ENCODE data around the gene SLC35B1. TPM values are rescaled to one million over a fixed set of nuclear protein-coding genes. Genes with fewer than 3 reads are reported as not detected.
"Not testable (repeated sequence)": the region's sequence is repeated elsewhere in the genome, so short reads cannot be mapped to it uniquely, and the experiment has no call there.

SLC35B1 gene
- total RNA-seq, 1 experiment from 2014 or later: 109 TPM

DNA sequence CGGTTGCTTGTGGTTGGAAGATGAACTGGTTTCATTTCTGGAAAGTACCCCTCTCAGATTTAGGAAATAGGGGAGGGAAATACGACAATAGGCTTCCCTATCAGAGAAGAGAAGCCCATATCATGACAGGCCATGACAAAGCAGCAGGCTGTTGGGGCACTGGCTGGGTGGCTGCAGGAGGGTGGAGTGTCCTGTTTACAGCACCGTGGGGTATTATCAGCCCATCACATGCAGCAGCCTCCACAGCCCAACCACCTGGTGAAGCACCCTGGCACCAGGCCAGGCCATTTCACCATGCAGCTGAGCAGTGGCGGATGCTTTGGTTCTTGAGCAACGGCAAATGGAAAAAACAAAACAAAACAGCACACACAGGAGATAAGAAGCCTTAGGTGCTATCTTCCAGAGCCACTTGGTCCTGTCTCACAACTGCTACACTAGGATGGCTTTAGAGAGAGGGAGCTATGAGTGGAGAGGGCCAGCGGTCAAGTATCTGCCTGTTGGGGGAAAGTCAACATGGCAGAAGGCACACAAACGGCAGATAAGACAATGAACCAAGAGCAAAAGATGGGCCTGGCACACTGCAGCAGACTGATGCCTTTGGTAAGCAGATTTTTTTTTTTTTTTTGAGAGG is 32.0 kb upstream of the SLC35B1 start:
- in situ Hi-C loops (cut with HindIII; ENCODE audit: low pct_unique_long_range_greater_than_20kb, low sequenced_read_pairs): no loop called here
- no peak for DNase-seq (ENCODE audit: low read depth, low spot score)

DNA sequence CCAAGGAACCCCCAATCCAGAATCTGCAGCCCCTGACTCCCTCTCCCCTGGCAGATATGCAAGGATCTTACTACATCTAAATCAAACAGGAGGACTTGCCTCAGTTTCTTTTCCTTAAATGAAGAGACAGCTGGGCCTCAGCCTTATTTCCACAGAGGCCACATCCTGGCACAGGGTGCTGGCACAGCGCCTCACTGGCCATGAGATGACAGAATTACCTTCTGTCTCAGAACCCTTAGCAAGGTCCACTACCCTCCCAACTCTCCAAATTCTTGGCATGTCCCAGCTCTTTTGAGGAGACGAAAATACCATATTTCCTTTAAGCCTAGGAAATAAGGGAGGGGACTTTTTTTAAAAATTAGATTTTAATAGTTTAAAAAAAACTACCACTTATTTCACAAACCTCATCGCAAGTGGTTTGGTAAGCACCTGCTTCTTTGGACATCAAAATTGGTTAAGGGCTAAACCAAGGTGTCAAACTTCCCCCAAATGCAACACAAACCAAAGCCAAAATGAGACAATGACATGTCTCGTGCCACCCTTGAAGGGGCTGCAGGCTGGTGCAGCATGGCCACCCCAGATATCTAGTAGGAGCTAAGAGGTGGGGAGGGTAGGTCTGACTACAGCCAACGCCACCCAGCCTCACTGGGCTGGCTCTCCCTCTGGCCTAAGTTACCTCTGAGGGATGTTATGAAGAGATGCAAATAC is 30.8 kb upstream of the SLC35B1 start:
- DNase-seq (ENCODE audit: low read depth, low spot score): no peak
- in situ Hi-C loops (cut with HindIII; ENCODE audit: low pct_unique_long_range_greater_than_20kb, low sequenced_read_pairs): no loop called here

DNA sequence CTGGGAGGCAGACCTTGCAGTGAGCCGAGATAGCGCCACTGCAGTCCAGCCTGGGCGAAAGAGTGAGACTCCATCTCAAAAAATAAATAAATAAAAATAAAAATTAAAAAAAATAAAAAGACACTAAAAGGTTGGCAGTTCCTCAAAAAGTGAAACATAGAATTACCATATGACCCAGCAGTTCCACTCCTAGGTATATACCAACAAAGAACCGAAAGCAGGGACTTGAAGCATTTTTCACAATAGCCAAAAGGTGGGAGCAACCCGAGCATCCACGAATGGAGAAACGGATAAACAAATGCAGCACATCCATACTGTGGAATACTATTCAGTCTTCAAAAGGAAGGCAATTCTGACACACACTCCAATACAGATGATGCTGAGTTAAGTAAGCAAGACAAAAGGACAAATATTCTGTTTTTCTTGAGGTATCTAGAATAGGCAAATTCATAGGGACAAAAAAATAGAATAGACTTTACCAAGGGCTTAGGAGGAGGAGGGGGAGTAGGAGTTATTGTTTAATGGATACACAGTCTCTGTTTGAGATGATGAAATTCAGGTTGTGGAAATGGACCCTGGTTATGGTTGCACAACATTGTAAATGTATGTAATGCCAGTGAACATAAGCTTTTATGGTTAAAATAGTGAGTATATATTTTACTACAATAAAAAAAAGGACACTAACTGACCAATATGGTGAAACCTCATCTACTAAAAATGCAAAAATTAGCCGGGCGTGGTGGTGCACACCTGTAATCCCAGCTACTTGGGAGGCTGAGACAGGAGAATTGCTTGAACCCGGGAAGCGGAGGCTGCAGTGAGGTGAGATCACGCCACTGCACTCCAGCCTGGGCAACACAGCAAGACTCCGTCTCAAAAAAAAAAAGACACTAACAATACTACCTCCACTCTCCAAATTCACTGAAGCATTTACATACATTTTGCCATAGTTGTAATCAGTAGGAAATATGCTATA is 27.0 kb upstream of the SLC35B1 start:
- in situ Hi-C loops (cut with HindIII; ENCODE audit: low pct_unique_long_range_greater_than_20kb, low sequenced_read_pairs): no loop called here
- no peak for DNase-seq (ENCODE audit: low read depth, low spot score)

DNA sequence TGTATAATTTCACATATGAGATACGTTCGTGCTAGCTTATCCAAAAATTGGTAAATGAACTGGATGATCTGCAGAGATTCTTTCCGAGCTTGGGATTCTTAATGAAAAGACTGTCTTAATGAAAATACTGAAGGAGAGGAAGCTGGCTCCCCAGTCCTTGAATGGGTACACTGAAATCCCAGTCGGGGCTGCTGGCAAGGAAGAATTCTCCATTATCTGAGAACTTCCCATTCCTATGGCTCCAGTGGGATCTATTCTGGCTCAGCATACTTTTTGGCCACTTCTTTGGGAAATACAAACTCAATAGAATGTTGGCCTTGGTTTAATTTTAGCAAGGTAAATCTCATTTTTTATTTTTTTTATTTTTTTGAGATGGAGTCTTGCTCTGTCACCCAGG is 23.7 kb upstream of the SLC35B1 start:
- DNase-seq (ENCODE audit: low read depth, low spot score): no peak
- in situ Hi-C loops (cut with HindIII; ENCODE audit: low pct_unique_long_range_greater_than_20kb, low sequenced_read_pairs): no loop called here

DNA sequence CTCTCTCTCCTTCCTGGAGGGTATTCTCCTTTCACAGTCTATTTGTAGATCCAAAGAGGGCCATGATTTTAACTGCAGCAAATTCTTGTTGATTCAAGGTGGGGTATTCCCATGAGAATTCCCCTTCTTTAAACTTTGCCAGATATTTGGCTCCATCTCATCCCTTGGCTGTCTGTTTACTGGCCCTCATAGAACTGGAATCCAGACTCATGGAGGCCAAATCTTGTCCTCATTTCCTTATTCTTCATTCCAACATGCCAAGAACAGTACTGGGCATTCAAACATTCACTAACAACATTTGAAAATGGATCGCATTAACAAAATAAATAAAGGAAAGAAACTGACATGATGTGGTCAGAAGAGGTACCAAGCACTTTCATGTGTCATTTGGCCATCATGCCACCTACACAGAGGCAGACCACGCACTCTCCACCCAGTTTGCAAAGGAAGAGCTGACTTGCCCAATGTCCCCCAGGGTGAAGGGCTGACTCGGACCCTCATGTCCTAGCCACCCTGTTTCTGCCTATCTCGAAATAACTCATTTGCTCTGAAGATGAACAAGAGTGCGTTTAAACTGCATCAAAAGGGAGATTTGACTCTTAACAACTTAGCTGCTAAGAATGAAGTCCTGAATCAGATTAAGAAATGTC is 23.1 kb upstream of the SLC35B1 start:
- no peak for DNase-seq (ENCODE audit: low read depth, low spot score)
- in situ Hi-C loops (cut with HindIII; ENCODE audit: low pct_unique_long_range_greater_than_20kb, low sequenced_read_pairs): no loop called here

DNA sequence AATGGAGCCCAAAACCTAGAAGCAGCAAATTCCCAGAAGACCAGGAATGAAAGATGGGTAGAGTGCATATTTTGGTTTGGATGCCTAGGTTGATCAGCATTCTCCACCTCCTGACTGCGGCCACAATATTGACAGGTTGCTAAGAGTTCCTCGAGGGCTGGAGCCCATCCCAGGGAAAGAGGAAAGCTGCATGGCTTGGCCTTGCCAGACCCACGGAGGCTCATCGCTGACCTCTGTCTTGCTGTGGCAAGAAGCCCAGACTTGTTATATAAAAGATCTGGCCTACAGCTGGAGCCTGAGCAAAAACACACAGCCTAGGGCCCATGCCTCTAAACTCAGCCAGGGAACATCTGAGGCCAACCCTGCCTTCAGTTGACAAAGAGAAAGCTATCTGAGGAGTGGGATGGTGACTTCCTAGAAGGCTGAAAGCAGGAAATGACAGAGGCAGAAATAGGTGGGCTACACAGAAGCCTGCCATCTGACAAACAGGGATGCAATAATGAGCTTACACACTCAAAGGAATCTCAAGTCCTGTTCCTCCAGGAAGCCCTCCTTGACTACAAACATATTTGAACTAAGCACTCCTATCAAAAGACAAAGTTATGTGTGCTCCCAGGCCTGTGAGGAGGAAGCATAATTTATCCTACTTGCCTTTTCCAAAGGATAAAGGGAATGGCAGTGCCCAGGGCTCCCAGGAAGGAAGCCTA is 22.5 kb upstream of the SLC35B1 start:
- in situ Hi-C loops (cut with HindIII; ENCODE audit: low pct_unique_long_range_greater_than_20kb, low sequenced_read_pairs): no loop called here
- no peak for DNase-seq (ENCODE audit: low read depth, low spot score)

DNA sequence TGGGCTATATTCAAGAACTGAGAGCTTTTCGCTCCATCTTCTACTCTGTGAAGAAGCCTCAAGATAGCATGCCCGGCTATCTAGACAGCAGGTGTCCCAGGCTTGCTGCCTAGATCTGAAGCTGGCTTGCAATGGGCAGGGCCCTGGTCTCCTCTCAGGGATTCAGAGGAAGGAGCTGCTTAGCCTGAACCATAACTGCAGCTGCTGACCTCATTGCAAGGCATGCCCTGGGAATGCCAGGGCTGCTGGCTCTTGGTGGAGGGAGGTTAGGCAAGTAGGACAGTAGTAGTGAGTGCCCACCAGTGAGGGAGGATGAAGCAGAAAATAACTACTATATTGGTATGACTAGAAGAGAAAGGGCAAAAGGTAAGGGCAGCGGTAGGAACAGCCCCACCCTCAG is 21.3 kb upstream of the SLC35B1 start:
- DNase-seq (ENCODE audit: low read depth, low spot score): no peak
- in situ Hi-C loops (cut with HindIII; ENCODE audit: low pct_unique_long_range_greater_than_20kb, low sequenced_read_pairs): no loop called here

DNA sequence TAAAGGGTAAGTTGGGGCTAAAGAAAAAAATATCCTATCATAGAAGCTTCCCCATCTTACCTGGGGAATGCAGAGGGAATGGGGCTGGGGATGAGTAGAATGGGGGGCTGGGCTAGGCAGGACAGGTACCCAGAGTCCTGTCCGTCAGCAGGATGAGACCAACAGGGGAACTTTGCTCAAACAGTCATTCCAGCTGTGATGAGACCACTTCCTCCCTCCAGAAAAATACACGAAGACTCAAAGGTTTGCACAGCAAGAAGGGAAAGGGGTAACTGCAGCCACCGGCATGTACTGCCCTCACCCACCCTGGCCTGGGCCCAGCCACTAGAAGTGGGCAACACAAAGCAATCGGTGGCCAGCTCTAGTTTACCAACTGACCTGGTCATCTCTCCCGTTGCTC is 20.7 kb upstream of the SLC35B1 start:
- in situ Hi-C loops (cut with HindIII; ENCODE audit: low pct_unique_long_range_greater_than_20kb, low sequenced_read_pairs): no loop called here
- no peak for DNase-seq (ENCODE audit: low read depth, low spot score)

DNA sequence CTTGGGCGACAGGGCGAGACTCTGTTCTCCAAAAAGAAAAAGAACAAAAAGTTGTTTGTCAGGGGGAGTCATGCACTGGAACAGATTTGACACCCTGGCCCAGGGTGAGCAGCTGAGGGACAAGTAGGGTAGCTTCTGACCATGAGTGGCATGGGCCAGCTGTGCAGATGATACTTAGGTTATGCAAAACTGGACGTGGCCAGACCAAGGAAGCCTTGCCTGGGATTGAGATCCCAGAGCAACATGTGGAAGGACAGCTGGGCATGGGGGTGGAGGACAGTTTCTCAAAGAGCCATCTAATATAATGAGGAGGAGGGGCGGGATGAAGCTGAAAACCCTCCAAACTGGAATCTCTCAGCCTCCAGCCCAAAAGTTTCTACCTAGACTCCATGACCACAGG is 19.6 kb upstream of the SLC35B1 start:
- in situ Hi-C loops (cut with HindIII; ENCODE audit: low pct_unique_long_range_greater_than_20kb, low sequenced_read_pairs): no loop called here
- DNase-seq (ENCODE audit: low read depth, low spot score): no peak

DNA sequence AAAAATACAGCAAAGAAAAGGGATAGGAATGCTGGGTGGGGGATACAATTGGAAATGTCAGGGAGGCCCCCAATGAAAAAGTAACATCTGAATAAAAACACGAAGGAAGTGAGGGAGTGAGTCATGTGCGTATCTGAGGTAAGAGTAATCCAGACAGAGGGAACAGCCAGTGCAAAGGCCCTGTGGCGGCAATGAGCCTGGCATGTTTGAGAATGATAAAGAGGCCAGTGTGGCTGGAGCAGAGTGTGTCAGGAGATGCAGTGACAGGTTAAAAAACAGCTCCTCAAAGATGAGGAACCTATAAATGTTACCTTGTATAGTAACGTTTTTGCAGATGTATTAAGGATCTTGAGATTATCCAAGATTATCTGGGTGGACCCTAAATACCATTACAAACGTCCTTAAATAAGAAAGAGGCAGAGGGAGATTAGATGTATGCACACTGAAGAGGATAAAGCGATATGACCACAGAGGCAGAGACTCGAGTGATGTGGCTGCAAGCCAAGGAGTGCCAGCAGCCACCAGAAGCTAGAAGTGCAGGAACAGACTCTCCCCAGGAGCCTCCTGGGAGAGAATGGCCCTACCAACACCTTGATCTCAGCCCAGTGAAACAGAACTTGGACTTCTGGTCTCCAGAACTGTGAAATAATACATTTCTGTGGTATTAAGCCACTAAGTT is 17.8 kb upstream of the SLC35B1 start:
- in situ Hi-C loops (cut with HindIII; ENCODE audit: low pct_unique_long_range_greater_than_20kb, low sequenced_read_pairs): no loop called here

DNA sequence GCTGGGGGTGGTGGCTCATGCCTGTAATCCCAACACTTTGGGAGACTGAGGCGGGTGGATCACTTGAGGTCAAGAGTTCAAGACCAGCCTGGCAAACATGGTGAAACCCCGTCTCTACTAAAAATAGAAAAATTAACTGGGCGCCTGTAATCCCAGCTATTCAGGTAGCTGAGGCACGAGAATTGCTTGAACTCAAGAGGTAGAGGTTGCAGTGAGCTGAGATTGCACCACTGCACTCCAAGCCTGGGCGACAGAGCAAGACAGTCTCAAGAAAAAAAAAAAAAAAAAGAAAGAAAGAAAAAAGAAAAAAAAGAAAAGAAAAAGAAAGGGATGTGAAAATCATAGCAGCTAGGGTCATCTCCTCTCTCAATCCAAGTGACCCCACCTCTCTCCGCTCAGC is 16.8 kb upstream of the SLC35B1 start:
- in situ Hi-C loops (cut with HindIII; ENCODE audit: low pct_unique_long_range_greater_than_20kb, low sequenced_read_pairs); DNase-seq (ENCODE audit: low read depth, low spot score): not testable (repeated sequence)

More for the DNA sequence above, 17.8 kb upstream of the SLC35B1 start:
- DNase-seq (ENCODE audit: low read depth, low spot score): no peak

DNA sequence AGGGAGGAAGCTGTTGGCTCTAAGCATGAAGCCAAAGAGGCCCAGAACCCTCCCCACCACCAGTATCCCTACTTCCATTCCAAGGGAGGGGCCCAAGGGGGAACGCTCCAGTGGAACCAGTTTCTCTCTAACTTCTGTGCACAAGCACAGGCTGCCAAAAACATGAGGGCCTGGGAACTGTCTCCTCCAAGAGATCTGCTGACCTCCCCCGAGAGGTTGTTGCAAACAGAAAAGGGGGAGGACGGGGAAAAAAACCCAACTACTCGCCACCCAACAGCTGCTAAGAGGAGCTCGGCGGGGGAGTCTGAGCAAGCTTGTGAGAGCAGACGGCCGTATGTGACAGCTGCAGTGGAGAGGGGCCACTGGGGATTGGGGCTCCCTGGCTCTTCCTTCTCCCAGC is 15.7 kb upstream of the SLC35B1 start:
- no peak for DNase-seq (ENCODE audit: low read depth, low spot score)
- in situ Hi-C loops (cut with HindIII; ENCODE audit: low pct_unique_long_range_greater_than_20kb, low sequenced_read_pairs): no loop called here

DNA sequence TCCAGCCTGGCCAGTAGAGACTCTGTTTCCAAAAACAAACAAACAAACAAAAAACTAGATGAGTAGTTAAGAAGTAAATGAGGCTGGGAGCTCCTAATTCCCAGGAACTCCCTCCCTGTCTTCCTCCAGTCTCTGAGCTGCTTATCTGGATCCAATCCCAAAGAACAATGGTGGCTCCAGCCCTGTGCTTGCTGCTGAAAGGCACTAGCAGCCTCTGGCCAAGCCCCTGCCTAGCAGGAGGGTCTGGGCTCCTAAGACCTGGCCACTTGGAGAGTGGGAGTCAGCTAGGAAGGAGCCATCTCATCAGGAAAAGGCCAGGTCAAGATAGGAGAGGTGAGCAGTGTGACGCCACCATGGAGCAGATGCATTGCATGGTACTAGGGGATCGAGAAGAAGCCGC is 14.3 kb upstream of the SLC35B1 start:
- in situ Hi-C loops (cut with HindIII; ENCODE audit: low pct_unique_long_range_greater_than_20kb, low sequenced_read_pairs): no loop called here
- DNase-seq (ENCODE audit: low read depth, low spot score): no peak

DNA sequence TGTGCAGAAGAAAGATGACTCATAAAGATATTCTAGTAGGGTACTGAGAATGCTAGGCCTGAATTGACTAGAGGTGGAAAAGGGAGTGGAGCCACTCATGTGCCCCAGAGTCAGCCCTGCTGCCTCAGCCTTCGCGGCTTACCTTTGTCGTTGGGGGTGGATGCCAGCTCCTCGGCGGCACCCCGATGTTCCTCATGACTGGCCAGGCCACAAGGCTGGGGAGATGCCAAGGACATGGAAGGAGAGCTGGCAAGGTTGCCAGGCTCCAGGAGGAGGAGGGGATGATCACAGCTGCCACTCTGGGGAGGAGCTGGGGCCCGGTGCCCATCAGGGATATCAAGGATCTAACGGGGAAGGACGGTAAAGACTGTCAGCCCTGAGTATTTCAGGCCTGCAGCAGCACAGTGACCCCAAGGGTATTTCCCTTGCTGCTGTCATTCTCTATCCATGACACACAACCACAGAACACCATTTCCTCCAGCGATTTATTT is 9.7 kb upstream of the SLC35B1 start:
- in situ Hi-C loops (cut with HindIII; ENCODE audit: low pct_unique_long_range_greater_than_20kb, low sequenced_read_pairs): no loop called here
- no peak for DNase-seq (ENCODE audit: low read depth, low spot score)

DNA sequence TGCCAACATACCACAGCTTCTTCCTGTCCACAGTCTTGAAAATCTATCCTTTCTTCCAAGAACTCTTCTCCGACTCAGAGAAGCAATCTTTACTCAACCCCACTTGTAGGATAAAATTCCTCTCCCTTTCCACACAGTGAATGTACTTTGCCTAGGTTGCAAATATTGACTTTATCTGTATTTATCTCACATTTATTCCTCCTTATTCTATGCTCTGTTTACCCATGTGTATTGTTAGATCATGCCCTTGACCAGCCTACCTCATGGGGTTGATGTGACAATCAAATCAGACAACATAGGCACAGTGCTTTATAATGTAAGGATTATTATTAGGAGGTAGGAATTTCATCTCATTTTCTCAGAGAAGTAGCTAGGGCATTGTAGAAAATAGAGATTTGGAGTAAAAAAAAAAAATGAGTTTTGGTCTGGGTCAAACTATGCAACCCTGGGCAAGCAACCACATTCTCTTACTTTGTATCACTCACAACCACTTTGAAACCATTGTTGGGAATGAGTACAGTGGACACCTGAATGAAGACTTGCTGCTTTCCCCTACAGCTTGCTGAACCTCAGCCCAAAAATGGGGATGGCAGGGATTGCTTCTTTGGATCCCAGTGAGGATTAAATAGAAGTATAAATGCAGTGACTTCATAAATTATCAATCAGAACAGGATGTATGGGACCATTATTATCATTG is 9.1 kb upstream of the SLC35B1 start:
- no peak for DNase-seq (ENCODE audit: low read depth, low spot score)
- in situ Hi-C loops (cut with HindIII; ENCODE audit: low pct_unique_long_range_greater_than_20kb, low sequenced_read_pairs): no loop called here

DNA sequence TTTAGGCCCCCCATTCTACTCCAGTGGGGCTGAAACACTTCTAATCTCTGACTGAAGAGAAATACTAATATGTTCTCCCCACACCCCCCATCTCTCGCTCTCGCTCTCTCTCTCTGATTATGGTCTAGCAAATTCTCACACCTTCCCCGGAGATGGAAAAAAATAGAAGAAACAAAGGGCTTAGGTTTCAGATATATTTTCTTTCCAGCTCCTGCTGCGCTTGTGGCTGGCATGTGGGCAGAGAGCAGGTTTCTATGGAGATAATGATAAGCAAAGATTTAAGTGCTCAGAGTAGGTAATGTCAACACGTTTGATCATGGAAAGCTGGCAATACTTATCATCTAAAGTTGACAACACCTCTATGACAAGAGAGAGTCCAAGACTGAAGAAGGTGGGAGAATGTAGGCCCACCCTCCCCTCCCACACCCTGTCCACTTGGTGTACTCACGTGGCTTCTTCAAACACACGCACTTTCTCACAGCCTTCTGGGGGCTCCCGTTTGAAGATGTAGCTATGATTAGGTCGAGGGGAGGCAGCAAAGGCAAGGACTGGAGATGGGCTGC is 8.0 kb upstream of the SLC35B1 start:
- in situ Hi-C loops (cut with HindIII; ENCODE audit: low pct_unique_long_range_greater_than_20kb, low sequenced_read_pairs): no loop called here
- DNase-seq (ENCODE audit: low read depth, low spot score): no peak

Data from SK-MEL-5 (cell line).